ENCODE results near the gene SIDT2. TPM values are rescaled to one million over a fixed set of nuclear protein-coding genes. Genes with fewer than 3 reads are reported as not detected.

SIDT2 gene
- total RNA-seq, 2 experiments from 2014 or later, result 18.3 to 37.7 TPM

GRCh38 chr11:117218133-117218915 lies 39.8 kb downstream of the SIDT2 start:
- no peak for TF ChIP-seq EZH2phosphoT487 (IDR thresholded peaks at IDR 0.05; ENCODE audit: borderline replicate concordance, low read depth, low read length)
- H4K20me1 ChIP-seq (ENCODE audit: insufficient read depth, low read length), result no peaks in the 10 kb centered on the region
- intact Hi-C loops (cut with micrococcal nuclease; ENCODE audit: unreplicated experiment), result no loop called here
- H3K4me3 ChIP-seq (ENCODE audit: low read depth, low read length, poor library complexity, severe bottlenecking), result no peak overlapping the region
- H2AFZ ChIP-seq (ENCODE audit: low read length), result no peak overlapping the region
- H3K9me2 ChIP-seq (ENCODE audit: insufficient read depth, low read length), result no peaks in the 10 kb centered on the region
- DNase-seq (ENCODE audit: low spot score), result no peak
- H3K4me1 ChIP-seq (ENCODE audit: insufficient read depth, low read length, poor library complexity, severe bottlenecking), result no peaks in the 10 kb centered on the region
- H3K9me3 ChIP-seq (ENCODE audit: low read length), result no peaks in the 10 kb centered on the region
- no peaks in the 10 kb centered on the region for H3K79me2 ChIP-seq (ENCODE audit: insufficient read depth, low read depth, low read length)
- no TSS peak for BruUV-seq (replicated peaks)
- H3K36me3 ChIP-seq (ENCODE audit: insufficient read depth, low read length), result peaks cover 88% of the 10 kb centered on the region
- ChIA-PET CTCF (ENCODE audit: unreplicated experiment) (no interaction called here), POLR2A (interaction anchor here (0.5 to 0.7 kb wide), 2 partner anchors 50 to 139 kb away, joined by 4 to 6 read pairs; no protein-coding TSS in a partner anchor)
- no peak overlapping the region for H3K27ac ChIP-seq (ENCODE audit: low read depth, low read length, poor library complexity, severe bottlenecking)
- H3K4me2 ChIP-seq (ENCODE audit: low read length), result no peak overlapping the region

DNA sequence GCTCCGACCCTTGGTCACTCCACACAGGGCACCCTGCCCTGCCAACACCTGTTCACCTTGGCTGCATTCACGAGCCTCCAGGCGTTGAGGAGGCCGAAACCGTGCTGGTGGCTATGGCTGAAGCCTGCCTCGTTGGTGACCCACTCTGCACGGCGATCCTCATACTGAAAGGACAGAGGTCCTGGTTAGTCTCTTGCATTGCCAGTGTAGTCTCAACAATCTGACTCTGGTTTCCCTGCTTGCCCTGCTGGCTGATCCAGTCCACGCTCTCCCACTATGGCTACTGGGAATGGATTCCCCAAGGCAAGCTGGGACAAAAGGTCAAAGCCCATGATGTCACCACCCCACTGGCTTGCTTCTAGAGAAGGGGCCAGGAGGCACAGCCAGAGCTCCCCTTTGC lies 40.5 kb downstream of the SIDT2 start:
- Histone ChIP-seq H3K4me3 (ENCODE audit: low read depth, low read length, poor library complexity, severe bottlenecking) (no peak overlapping the region), H3K36me3 (ENCODE audit: insufficient read depth, low read length) (peaks cover 91% of the 10 kb centered on the region), H3K4me2 (ENCODE audit: low read length) (no peak overlapping the region), H3K4me1 (ENCODE audit: insufficient read depth, low read length, poor library complexity, severe bottlenecking) (no peaks in the 10 kb centered on the region), H3K9me2 (ENCODE audit: insufficient read depth, low read length) (no peaks in the 10 kb centered on the region), H3K9me3 (ENCODE audit: low read length) (no peaks in the 10 kb centered on the region), H3K27ac (ENCODE audit: low read depth, low read length, poor library complexity, severe bottlenecking) (no peak overlapping the region), H3K79me2 (ENCODE audit: insufficient read depth, low read depth, low read length) (no peaks in the 10 kb centered on the region), H4K20me1 (ENCODE audit: insufficient read depth, low read length) (no peaks in the 10 kb centered on the region), H2AFZ (ENCODE audit: low read length) (no peak overlapping the region)
- intact Hi-C loops (cut with micrococcal nuclease; ENCODE audit: unreplicated experiment), result no loop called here
- BruUV-seq (replicated peaks), result no TSS peak
- TF ChIP-seq, protein P1, sequence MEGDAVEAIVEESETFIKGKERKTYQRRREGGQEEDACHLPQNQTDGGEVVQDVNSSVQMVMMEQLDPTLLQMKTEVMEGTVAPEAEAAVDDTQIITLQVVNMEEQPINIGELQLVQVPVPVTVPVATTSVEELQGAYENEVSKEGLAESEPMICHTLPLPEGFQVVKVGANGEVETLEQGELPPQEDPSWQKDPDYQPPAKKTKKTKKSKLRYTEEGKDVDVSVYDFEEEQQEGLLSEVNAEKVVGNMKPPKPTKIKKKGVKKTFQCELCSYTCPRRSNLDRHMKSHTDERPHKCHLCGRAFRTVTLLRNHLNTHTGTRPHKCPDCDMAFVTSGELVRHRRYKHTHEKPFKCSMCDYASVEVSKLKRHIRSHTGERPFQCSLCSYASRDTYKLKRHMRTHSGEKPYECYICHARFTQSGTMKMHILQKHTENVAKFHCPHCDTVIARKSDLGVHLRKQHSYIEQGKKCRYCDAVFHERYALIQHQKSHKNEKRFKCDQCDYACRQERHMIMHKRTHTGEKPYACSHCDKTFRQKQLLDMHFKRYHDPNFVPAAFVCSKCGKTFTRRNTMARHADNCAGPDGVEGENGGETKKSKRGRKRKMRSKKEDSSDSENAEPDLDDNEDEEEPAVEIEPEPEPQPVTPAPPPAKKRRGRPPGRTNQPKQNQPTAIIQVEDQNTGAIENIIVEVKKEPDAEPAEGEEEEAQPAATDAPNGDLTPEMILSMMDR (conservative IDR thresholded peaks at IDR 0.05; ENCODE audit: low read length), result no peak
- no peak for TF ChIP-seq EZH2phosphoT487 (IDR thresholded peaks at IDR 0.05; ENCODE audit: borderline replicate concordance, low read depth, low read length)
- CTCF ChIA-PET (ENCODE audit: unreplicated experiment), result no interaction called here
- no peak for DNase-seq (ENCODE audit: low spot score)
- POLR2A ChIA-PET, result interaction anchor here (1.2 kb wide), 1 partner anchor 39 kb away, joined by 4 read pairs; no protein-coding TSS in a partner anchor

- Histone ChIP-seq H3K9me3 (ENCODE audit: low read length) (no peaks in the 10 kb centered on the region), H2AFZ (ENCODE audit: low read length) (no peak overlapping the region), H3K4me3 (ENCODE audit: low read depth, low read length, poor library complexity, severe bottlenecking) (no peak overlapping the region), H3K79me2 (ENCODE audit: insufficient read depth, low read depth, low read length) (no peaks in the 10 kb centered on the region), H3K9me2 (ENCODE audit: insufficient read depth, low read length) (no peaks in the 10 kb centered on the region), H3K27ac (ENCODE audit: low read depth, low read length, poor library complexity, severe bottlenecking) (no peak overlapping the region), H3K4me1 (ENCODE audit: insufficient read depth, low read length, poor library complexity, severe bottlenecking) (no peaks in the 10 kb centered on the region), H3K36me3 (ENCODE audit: insufficient read depth, low read length) (peaks cover 91% of the 10 kb centered on the region), H3K4me2 (ENCODE audit: low read length) (no peak overlapping the region), H4K20me1 (ENCODE audit: insufficient read depth, low read length) (no peaks in the 10 kb centered on the region)
- no peak for DNase-seq (ENCODE audit: low spot score)
- intact Hi-C loops (cut with micrococcal nuclease; ENCODE audit: unreplicated experiment), result no loop called here
- ChIA-PET POLR2A (interaction anchor here (1.0 to 1.2 kb wide), 2 partner anchors 23 to 40 kb away, joined by 3 to 4 read pairs; no protein-coding TSS in a partner anchor), CTCF (ENCODE audit: unreplicated experiment) (no interaction called here)
- TF ChIP-seq, protein P1 (conservative IDR thresholded peaks at IDR 0.05; ENCODE audit: low read length), result no peak
- no peak for TF ChIP-seq EZH2phosphoT487 (IDR thresholded peaks at IDR 0.05; ENCODE audit: borderline replicate concordance, low read depth, low read length)
- BruUV-seq (replicated peaks), result no TSS peak
Observed at GRCh38 chr11:117219455-117219854, 40.9 kb downstream of the SIDT2 start.

Measured in OCI-LY7 (cell line).